ENCODE results near the gene MYRIP. TPM values are rescaled to one million over a fixed set of nuclear protein-coding genes. Genes with fewer than 3 reads are reported as not detected.

Gene MYRIP
- total and polyA plus RNA-seq, 2 experiments from 2014 or later = 1.5 to 1.8 TPM

DNA sequence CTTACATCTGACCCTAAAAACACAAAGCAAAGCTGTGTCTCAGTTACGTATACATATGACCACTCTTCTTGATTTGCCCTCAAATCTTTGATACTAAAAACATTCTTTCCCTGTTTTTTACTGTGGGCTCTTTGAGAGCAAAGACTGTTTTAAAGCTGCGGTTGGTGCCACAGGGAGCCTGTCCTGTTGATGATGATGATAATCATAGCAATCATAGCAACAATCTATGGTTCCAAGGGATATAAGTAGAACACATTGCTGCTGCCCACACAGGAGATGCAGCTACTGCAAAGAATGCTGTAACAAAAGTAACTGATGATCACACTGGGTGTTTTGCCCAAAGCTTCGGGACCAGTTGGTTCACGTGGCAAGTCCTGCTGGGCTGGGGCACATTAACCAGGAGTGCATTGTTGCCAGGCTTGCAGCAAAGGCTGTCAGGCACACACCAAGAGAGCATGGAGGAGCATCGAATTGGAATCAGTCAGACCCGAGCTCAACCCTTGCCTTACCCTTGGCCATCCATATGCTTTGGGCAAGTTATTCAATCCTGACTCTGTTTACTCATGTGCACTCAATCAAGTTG is 368.7 kb downstream of the MYRIP start (continued):
- TF ChIP-seq, protein P1, sequence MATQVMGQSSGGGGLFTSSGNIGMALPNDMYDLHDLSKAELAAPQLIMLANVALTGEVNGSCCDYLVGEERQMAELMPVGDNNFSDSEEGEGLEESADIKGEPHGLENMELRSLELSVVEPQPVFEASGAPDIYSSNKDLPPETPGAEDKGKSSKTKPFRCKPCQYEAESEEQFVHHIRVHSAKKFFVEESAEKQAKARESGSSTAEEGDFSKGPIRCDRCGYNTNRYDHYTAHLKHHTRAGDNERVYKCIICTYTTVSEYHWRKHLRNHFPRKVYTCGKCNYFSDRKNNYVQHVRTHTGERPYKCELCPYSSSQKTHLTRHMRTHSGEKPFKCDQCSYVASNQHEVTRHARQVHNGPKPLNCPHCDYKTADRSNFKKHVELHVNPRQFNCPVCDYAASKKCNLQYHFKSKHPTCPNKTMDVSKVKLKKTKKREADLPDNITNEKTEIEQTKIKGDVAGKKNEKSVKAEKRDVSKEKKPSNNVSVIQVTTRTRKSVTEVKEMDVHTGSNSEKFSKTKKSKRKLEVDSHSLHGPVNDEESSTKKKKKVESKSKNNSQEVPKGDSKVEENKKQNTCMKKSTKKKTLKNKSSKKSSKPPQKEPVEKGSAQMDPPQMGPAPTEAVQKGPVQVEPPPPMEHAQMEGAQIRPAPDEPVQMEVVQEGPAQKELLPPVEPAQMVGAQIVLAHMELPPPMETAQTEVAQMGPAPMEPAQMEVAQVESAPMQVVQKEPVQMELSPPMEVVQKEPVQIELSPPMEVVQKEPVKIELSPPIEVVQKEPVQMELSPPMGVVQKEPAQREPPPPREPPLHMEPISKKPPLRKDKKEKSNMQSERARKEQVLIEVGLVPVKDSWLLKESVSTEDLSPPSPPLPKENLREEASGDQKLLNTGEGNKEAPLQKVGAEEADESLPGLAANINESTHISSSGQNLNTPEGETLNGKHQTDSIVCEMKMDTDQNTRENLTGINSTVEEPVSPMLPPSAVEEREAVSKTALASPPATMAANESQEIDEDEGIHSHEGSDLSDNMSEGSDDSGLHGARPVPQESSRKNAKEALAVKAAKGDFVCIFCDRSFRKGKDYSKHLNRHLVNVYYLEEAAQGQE (IDR thresholded peaks at IDR 0.05; ENCODE audit: unreplicated experiment) = no peak

DNA sequence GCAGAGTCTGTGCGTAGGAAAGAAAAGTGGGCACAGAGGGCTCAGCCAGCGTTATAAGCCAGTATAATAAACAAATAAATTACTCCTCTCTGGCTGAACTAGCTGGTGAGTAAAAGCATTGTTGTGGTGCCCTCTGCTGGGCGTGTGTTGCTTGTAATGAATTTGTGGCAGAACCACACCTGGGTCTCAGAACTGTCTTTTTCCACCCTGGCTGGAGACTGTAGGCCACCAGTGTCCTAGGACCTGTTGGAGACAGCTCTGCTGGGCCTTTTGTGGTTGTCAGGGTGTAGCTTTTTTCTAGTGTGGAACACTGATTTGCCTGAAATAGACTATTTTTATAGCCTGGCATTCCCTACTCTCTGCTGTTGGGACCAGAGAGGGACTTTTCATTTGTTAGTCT is 369.6 kb downstream of the MYRIP start:
- H3K9me3 Mint-ChIP-seq = no peaks in the 10 kb centered on the region; the same call in 2 of the 3 replicates
- H3K4me3 Mint-ChIP-seq = no peak overlapping the region
- H3K27me3 Mint-ChIP-seq (ENCODE audit: insufficient read depth, low read depth, poor library complexity) = peaks cover 3% of the 10 kb centered on the region
- no peaks in the 10 kb centered on the region for H3K79me2 ChIP-seq (replicated peaks; ENCODE audit: insufficient read depth)
- no peak overlapping the region for H3K27ac Mint-ChIP-seq
- H2AFZ ChIP-seq = 0 out of 2 replicates have a peak overlapping the region, but pooled peaks have one; percentile 8
- H3K27me3 ChIP-seq (ENCODE audit: insufficient read depth) = no peaks in the 10 kb centered on the region
- no peak overlapping the region for H3K4me3 ChIP-seq
- DNase-seq (ENCODE audit: low spot score) = peak; percentile 86
- H3F3A ChIP-seq (replicated peaks; ENCODE audit: low read depth) = no peaks in the 10 kb centered on the region
- no peaks in the 10 kb centered on the region for H4K20me1 ChIP-seq (replicated peaks; ENCODE audit: insufficient read depth)
- H3K4me1 Mint-ChIP-seq = peaks cover 7% of the 10 kb centered on the region
- TF ChIP-seq, protein P2, sequence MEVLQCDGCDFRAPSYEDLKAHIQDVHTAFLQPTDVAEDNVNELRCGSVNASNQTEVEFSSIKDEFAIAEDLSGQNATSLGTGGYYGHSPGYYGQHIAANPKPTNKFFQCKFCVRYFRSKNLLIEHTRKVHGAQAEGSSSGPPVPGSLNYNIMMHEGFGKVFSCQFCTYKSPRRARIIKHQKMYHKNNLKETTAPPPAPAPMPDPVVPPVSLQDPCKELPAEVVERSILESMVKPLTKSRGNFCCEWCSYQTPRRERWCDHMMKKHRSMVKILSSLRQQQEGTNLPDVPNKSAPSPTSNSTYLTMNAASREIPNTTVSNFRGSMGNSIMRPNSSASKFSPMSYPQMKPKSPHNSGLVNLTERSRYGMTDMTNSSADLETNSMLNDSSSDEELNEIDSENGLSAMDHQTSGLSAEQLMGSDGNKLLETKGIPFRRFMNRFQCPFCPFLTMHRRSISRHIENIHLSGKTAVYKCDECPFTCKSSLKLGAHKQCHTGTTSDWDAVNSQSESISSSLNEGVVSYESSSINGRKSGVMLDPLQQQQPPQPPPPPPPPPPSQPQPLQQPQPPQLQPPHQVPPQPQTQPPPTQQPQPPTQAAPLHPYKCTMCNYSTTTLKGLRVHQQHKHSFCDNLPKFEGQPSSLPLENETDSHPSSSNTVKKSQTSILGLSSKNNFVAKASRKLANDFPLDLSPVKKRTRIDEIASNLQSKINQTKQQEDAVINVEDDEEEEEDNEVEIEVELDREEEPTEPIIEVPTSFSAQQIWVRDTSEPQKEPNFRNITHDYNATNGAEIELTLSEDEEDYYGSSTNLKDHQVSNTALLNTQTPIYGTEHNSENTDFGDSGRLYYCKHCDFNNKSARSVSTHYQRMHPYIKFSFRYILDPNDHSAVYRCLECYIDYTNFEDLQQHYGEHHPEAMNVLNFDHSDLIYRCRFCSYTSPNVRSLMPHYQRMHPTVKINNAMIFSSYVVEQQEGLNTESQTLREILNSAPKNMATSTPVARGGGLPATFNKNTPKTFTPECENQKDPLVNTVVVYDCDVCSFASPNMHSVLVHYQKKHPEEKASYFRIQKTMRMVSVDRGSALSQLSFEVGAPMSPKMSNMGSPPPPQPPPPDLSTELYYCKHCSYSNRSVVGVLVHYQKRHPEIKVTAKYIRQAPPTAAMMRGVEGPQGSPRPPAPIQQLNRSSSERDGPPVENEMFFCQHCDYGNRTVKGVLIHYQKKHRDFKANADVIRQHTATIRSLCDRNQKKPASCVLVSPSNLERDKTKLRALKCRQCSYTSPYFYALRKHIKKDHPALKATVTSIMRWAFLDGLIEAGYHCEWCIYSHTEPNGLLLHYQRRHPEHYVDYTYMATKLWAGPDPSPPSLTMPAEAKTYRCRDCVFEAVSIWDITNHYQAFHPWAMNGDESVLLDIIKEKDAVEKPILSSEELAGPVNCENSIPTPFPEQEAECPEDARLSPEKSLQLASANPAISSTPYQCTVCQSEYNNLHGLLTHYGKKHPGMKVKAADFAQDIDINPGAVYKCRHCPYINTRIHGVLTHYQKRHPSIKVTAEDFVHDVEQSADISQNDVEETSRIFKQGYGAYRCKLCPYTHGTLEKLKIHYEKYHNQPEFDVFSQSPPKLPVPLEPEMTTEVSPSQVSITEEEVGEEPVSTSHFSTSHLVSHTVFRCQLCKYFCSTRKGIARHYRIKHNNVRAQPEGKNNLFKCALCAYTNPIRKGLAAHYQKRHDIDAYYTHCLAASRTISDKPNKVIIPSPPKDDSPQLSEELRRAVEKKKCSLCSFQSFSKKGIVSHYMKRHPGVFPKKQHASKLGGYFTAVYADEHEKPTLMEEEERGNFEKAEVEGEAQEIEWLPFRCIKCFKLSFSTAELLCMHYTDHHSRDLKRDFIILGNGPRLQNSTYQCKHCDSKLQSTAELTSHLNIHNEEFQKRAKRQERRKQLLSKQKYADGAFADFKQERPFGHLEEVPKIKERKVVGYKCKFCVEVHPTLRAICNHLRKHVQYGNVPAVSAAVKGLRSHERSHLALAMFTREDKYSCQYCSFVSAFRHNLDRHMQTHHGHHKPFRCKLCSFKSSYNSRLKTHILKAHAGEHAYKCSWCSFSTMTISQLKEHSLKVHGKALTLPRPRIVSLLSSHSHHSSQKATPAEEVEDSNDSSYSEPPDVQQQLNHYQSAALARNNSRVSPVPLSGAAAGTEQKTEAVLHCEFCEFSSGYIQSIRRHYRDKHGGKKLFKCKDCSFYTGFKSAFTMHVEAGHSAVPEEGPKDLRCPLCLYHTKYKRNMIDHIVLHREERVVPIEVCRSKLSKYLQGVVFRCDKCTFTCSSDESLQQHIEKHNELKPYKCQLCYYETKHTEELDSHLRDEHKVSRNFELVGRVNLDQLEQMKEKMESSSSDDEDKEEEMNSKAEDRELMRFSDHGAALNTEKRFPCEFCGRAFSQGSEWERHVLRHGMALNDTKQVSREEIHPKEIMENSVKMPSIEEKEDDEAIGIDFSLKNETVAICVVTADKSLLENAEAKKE (CRISPR knock-in tag; IDR thresholded peaks at IDR 0.05) = 0 out of 2 replicates have a peak, but pooled peaks have one; percentile 7
- TF ChIP-seq EZH2phosphoT487 (IDR thresholded peaks at IDR 0.05; ENCODE audit: unreplicated experiment) = no peak
- TF ChIP-seq, protein P3, sequence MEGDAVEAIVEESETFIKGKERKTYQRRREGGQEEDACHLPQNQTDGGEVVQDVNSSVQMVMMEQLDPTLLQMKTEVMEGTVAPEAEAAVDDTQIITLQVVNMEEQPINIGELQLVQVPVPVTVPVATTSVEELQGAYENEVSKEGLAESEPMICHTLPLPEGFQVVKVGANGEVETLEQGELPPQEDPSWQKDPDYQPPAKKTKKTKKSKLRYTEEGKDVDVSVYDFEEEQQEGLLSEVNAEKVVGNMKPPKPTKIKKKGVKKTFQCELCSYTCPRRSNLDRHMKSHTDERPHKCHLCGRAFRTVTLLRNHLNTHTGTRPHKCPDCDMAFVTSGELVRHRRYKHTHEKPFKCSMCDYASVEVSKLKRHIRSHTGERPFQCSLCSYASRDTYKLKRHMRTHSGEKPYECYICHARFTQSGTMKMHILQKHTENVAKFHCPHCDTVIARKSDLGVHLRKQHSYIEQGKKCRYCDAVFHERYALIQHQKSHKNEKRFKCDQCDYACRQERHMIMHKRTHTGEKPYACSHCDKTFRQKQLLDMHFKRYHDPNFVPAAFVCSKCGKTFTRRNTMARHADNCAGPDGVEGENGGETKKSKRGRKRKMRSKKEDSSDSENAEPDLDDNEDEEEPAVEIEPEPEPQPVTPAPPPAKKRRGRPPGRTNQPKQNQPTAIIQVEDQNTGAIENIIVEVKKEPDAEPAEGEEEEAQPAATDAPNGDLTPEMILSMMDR (conservative IDR thresholded peaks at IDR 0.05; ENCODE audit: low read depth in 2 of 2) = peak; percentile 71 to 86
- no peaks in the 10 kb centered on the region for H3K36me3 Mint-ChIP-seq (ENCODE audit: low read depth)
- H3K9me2 ChIP-seq (ENCODE audit: insufficient read depth) = 0 out of 2 replicates have a peak, but pooled peaks cover 4% of the 10 kb centered on the region
- H3K36me3 ChIP-seq (ENCODE audit: insufficient read depth) = no peaks in the 10 kb centered on the region
- H3K27ac ChIP-seq (ENCODE audit: low read depth) = no peak overlapping the region
- peaks cover 9% of the 10 kb centered on the region; the same call in 1 of the 2 replicates for H3K4me1 ChIP-seq (ENCODE audit: insufficient read depth)
- no peak overlapping the region for H3K4me2 ChIP-seq
- peak; percentile 85 for ATAC-seq
